Activated T-helper 2 cell treated with anti-CD3 and anti-CD28 coated beads, Interferon-gamma antibody, Interleukin-2, Interleukin-4, amounts not matched to agents 10 μg/mL and 5 μg/mL and 100 μg/mL, durations not matched to agents 14 hours and 24 hours and 36 hours (primary cell): ENCODE results near the gene CACNA1I. TPM values are rescaled to one million over a fixed set of nuclear protein-coding genes. Genes with fewer than 3 reads are reported as not detected.

Experiments used
- DNase-seq: peaks from one replicate; pipeline ENCODE4 v3.0.0; 2021; ENCODE audit warnings: low spot score
- H3K27ac Mint-ChIP-seq: one replicate; pipeline ENCODE4 v1.8.0; 2021; ENCODE audit warnings: mixed read lengths
- H3K27me3 Mint-ChIP-seq: one replicate; pipeline ENCODE4 v1.8.0; 2021; ENCODE audit warnings: low read depth, mixed read lengths
- H3K36me3 Mint-ChIP-seq: one replicate; pipeline ENCODE4 v1.8.0; 2021; ENCODE audit warnings: low read depth, mixed read lengths
- H3K4me1 Mint-ChIP-seq: one replicate; pipeline ENCODE4 v1.8.0; 2021; ENCODE audit warnings: low read depth, mixed read lengths
- H3K4me3 Mint-ChIP-seq: one replicate; pipeline ENCODE4 v1.8.0; 2021; ENCODE audit warnings: low read depth, mild to moderate bottlenecking, moderate library complexity, mixed read lengths
- H3K9me3 Mint-ChIP-seq: one replicate; pipeline ENCODE4 v1.8.0; 2021; ENCODE audit warnings: mixed read lengths
- intact Hi-C: fragments of 100-400 bp; cut with micrococcal nuclease; formaldehyde crosslinking; loops from one replicate; pipeline ENCODE4 v1.15.1; 2023
- total RNA-seq: library from RNA; stranded (reverse); gene quantifications from 2 replicates; pipeline ENCODE4 v1.2.3, GENCODE V29; 2022

The CACNA1I gene
- total RNA-seq, 1 donor from 2014 or later: 0.09 TPM

DNA sequence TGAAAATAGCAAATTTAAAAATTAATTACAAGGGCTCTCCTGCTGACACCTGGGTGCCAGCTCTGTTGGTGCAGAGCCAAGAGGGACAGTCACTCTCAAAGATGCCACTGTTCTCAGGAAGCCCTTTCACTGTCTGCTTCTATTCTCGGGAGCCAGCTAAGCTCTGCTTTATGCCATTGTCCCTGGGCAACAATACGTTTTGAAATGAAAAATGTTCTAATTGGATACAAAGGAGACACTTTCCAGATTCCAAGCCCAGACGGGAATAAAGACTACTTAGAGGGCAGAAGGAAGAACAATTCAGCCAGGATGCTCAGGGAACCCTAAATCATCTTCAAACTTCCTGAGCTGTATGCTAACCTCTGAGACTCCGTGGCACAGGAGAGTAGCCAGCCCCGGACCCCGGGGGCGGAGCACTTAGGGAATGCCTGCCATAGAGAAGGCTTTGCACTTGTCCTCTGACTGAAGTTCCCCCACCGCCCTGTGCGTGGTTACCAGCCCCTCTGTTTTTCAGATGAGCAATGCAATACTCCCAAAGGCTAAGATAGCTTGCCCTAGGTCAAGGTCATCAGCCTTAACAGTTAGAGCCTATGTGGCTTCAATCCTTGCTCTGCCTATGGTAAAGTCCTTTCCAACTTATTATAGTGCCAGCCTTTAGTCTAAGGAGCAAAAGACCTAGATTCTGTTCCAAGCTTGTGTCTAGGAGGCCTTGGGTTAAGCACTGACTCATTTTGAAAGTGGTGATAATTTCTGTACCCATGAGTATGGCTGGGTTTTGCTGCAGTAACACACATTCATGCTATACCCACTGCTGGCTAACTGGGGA, 150.9 kb downstream of the CACNA1I start:
- no peak for DNase-seq
- H3K4me1 Mint-ChIP-seq: peaks cover 3% of the 10 kb centered on the region
- H3K4me3 Mint-ChIP-seq: no peak overlapping the region
- no peak overlapping the region for H3K27ac Mint-ChIP-seq
- H3K36me3 Mint-ChIP-seq: no peaks in the 10 kb centered on the region
- intact Hi-C loops: no loop called here
- peaks cover 8% of the 10 kb centered on the region for H3K9me3 Mint-ChIP-seq
- H3K27me3 Mint-ChIP-seq: peaks cover 2% of the 10 kb centered on the region

DNA sequence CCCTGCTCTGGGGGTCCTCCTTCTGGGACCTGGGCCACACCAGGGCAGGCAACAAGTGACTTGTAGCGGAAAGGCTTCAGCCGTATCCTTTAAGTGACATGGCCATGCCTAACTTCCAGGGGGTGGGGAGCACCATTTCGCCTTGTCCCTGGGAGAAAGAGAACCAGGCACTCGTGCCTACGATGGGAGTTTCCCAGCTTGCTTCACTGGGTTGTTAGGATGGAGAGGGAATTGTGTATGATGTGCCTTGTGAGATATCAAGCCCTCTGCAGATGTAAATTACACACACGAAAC, 151.4 kb downstream of the CACNA1I start:
- H3K27me3 Mint-ChIP-seq: peaks cover 7% of the 10 kb centered on the region
- no peaks in the 10 kb centered on the region for H3K36me3 Mint-ChIP-seq
- no peak for DNase-seq
- H3K9me3 Mint-ChIP-seq: peaks cover 8% of the 10 kb centered on the region
- no peak overlapping the region for H3K27ac Mint-ChIP-seq
- H3K4me1 Mint-ChIP-seq: peaks cover 3% of the 10 kb centered on the region
- intact Hi-C loops: no loop called here
- H3K4me3 Mint-ChIP-seq: no peak overlapping the region

- intact Hi-C loops: no loop called here
- no peak for DNase-seq
- Mint-ChIP-seq H3K27ac (no peak overlapping the region), H3K27me3 (peaks cover 11% of the 10 kb centered on the region), H3K9me3 (peaks cover 8% of the 10 kb centered on the region), H3K4me3 (no peak overlapping the region), H3K36me3 (no peaks in the 10 kb centered on the region), H3K4me1 (peaks cover 3% of the 10 kb centered on the region)
These were observed 151.9 kb downstream of the CACNA1I start for GRCh38 chr22:39722501-39722900.

DNA sequence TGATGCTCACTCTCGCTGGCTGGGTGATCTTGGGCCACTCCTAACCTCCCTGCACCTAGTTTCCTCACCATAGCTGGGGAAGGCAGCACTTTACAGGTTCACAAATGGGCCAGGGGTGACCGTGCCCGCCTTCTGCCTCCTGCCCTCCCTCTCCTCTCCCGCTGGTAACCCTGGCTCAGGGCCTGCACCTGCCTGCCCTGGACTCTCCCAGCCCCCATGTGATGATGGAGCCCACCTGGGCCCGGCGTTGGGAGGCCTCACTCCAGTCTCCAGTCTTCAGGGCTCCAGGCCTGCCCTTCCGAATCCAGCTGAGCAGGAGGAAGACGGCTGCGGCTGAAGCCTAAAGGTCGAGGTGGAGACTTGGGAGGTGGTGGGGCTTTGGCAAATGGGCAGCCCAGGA, 152.9 kb downstream of the CACNA1I start:
- H3K36me3 Mint-ChIP-seq: no peaks in the 10 kb centered on the region
- H3K4me1 Mint-ChIP-seq: peaks cover 3% of the 10 kb centered on the region
- intact Hi-C loops: no loop called here
- DNase-seq: no peak
- H3K27ac Mint-ChIP-seq: no peak overlapping the region
- no peak overlapping the region for H3K4me3 Mint-ChIP-seq
- peaks cover 16% of the 10 kb centered on the region for H3K27me3 Mint-ChIP-seq
- H3K9me3 Mint-ChIP-seq: peaks cover 8% of the 10 kb centered on the region

DNA sequence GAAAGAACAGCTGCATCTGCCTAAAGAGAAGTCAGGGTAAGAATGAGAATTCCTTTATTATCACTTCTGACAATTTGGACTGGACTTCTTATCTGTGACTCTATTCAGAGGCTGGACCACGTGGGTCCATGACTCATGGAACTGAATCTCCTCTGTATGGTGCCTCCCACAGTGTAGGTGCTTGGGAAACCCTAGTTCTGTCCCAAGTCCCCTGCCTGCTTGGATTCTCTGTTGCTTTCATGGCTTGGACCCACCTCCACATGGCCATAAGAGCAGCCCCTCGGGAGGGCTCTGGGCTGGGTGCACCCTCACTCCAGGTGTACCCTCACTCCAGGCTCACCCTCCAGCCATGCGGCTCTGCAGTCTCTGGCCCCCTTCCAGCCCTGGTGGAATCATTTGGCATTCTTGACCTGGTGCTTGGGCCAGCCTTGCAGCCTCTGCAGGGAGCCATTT, 153.4 kb downstream of the CACNA1I start:
- H3K27ac Mint-ChIP-seq: no peak overlapping the region
- H3K9me3 Mint-ChIP-seq: peaks cover 8% of the 10 kb centered on the region
- no peak for DNase-seq
- H3K27me3 Mint-ChIP-seq: peaks cover 16% of the 10 kb centered on the region
- H3K4me3 Mint-ChIP-seq: no peak overlapping the region
- intact Hi-C loops: no loop called here
- peaks cover 3% of the 10 kb centered on the region for H3K4me1 Mint-ChIP-seq
- no peaks in the 10 kb centered on the region for H3K36me3 Mint-ChIP-seq

- H3K27ac Mint-ChIP-seq: no peak overlapping the region
- peaks cover 8% of the 10 kb centered on the region for H3K9me3 Mint-ChIP-seq
- intact Hi-C loops: no loop called here
- H3K4me1 Mint-ChIP-seq: peaks cover 3% of the 10 kb centered on the region
- H3K4me3 Mint-ChIP-seq: no peak overlapping the region
- peaks cover 16% of the 10 kb centered on the region for H3K27me3 Mint-ChIP-seq
- H3K36me3 Mint-ChIP-seq: no peaks in the 10 kb centered on the region
- DNase-seq: no peak
These were observed 153.8 kb downstream of the CACNA1I start for GRCh38 chr22:39724390-39724789.

- no peak for DNase-seq
- intact Hi-C loops: no loop called here
- Mint-ChIP-seq H3K27me3 (peaks cover 16% of the 10 kb centered on the region), H3K36me3 (no peaks in the 10 kb centered on the region), H3K27ac (no peak overlapping the region), H3K4me3 (no peak overlapping the region), H3K9me3 (peaks cover 8% of the 10 kb centered on the region), H3K4me1 (peaks cover 3% of the 10 kb centered on the region)
These were observed 154.3 kb downstream of the CACNA1I start for GRCh38 chr22:39724857-39725256.

- no peak for DNase-seq
- peaks cover 8% of the 10 kb centered on the region for H3K9me3 Mint-ChIP-seq
- intact Hi-C loops: no loop called here
These were observed 154.9 kb downstream of the CACNA1I start for GRCh38 chr22:39725351-39726035.

GRCh38 chr22:39727541-39727940, 157.0 kb downstream of the CACNA1I start:
- Mint-ChIP-seq H3K4me3 (no peak overlapping the region), H3K4me1 (peaks cover 3% of the 10 kb centered on the region)

More at GRCh38 chr22:39725351-39726035, 154.9 kb downstream of the CACNA1I start:
- H3K27me3 Mint-ChIP-seq: peaks cover 15% of the 10 kb centered on the region
- H3K4me3 Mint-ChIP-seq: no peak overlapping the region
- H3K4me1 Mint-ChIP-seq: peaks cover 3% of the 10 kb centered on the region
- H3K36me3 Mint-ChIP-seq: no peaks in the 10 kb centered on the region
- no peak overlapping the region for H3K27ac Mint-ChIP-seq

GRCh38 chr22:39728236-39728860, 157.8 kb downstream of the CACNA1I start:
- no peak overlapping the region for H3K4me3 Mint-ChIP-seq
- H3K4me1 Mint-ChIP-seq: peaks cover 2% of the 10 kb centered on the region
- no peaks in the 10 kb centered on the region for H3K9me3 Mint-ChIP-seq
- no peaks in the 10 kb centered on the region for H3K36me3 Mint-ChIP-seq
- no peak for DNase-seq
- H3K27ac Mint-ChIP-seq: no peak overlapping the region
- intact Hi-C loops: no loop called here
- H3K27me3 Mint-ChIP-seq: peaks cover 22% of the 10 kb centered on the region

More at GRCh38 chr22:39727541-39727940, 157.0 kb downstream of the CACNA1I start:
- Mint-ChIP-seq H3K36me3 (no peaks in the 10 kb centered on the region), H3K27ac (no peak overlapping the region), H3K9me3 (peaks cover under 1% of the 10 kb centered on the region), H3K27me3 (peaks cover 16% of the 10 kb centered on the region)
- intact Hi-C loops: no loop called here
- DNase-seq: no peak

GRCh38 chr22:39729141-39729934, 158.8 kb downstream of the CACNA1I start:
- Mint-ChIP-seq H3K4me1 (peaks cover 2% of the 10 kb centered on the region), H3K27ac (no peak overlapping the region), H3K36me3 (no peaks in the 10 kb centered on the region), H3K9me3 (no peaks in the 10 kb centered on the region), H3K4me3 (no peak overlapping the region), H3K27me3 (peaks cover 28% of the 10 kb centered on the region)
- DNase-seq: no peak
- intact Hi-C loops: no loop called here

GRCh38 chr22:39731481-39731880, 160.9 kb downstream of the CACNA1I start:
- H3K9me3 Mint-ChIP-seq: no peaks in the 10 kb centered on the region
- no peak overlapping the region for H3K4me3 Mint-ChIP-seq
- intact Hi-C loops: no loop called here
- no peaks in the 10 kb centered on the region for H3K36me3 Mint-ChIP-seq
- DNase-seq: no peak
- peaks cover 38% of the 10 kb centered on the region for H3K27me3 Mint-ChIP-seq
- H3K27ac Mint-ChIP-seq: no peak overlapping the region
- no peaks in the 10 kb centered on the region for H3K4me1 Mint-ChIP-seq
